Kidney glomerular epithelial cell (primary cell): ENCODE measurements around the gene CYSTM1.
A peak's percentile ranks its signal among the peaks of the same experiment; 100 is the strongest.

Experiments
- DNase-seq: peaks from one replicate; lab custom pipeline; 2025; lab: John Stamatoyannopoulos, UW

CYSTM1 gene

DNA sequence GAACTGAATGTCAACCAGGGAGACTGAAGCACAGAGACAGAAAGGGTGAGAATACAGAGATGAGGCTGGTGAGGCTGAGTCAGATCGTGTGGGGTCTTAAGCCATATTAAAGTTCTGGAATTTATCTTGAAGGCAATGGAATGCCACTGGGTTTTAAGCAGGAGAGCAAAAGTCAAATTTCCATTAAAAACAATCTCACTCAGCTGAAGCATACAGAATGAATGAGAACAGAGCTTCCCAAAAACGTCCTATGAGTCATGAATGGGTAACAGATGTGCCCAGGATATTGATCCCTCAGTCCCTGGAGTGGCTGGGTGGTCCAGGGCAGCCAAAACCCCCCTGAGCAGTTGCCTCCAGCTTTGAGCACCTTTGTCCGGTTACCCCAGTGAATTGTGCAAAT, 83.0 kb downstream of the CYSTM1 start:
- DNase-seq, result no peak

DNA sequence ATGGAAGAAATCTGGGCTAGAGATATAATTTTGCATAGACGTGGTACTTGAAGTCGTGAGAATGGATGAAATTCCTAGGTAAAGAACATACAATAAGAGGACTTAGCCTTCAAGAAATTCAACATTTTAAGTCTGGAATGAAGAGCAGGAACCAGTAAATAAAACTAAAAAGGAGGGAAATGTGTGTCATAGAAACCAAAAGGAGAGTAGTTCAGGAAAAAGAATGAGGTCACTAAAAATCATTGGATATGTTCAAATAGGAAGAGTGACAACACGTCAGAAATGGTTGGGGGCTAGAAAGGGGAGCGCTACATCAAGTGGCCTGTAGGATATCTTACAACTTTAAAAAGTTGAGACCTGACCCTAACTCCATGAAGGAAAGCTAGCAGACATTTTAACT, 83.9 kb downstream of the CYSTM1 start:
- DNase-seq, result no peak

DNA sequence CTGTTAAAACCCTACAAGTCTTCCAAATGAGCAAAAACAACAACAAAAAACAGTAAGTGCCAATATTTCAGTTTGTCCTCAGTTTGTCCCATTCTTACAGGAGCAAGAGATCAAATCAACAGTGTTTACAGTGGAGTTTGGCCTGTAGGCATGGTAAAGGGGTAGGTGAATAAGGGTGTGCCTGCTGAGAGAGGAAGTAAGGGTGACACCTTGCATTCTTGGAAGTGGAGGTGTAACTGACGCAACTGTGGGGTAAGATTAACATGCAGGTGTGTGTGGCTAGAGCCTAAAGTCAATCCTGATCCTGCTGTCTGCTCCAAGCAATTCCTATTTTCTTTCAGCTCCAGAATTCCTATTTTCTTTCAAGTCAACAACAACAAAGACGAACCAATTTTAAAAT, 84.5 kb downstream of the CYSTM1 start:
- DNase-seq, result no peak

DNA sequence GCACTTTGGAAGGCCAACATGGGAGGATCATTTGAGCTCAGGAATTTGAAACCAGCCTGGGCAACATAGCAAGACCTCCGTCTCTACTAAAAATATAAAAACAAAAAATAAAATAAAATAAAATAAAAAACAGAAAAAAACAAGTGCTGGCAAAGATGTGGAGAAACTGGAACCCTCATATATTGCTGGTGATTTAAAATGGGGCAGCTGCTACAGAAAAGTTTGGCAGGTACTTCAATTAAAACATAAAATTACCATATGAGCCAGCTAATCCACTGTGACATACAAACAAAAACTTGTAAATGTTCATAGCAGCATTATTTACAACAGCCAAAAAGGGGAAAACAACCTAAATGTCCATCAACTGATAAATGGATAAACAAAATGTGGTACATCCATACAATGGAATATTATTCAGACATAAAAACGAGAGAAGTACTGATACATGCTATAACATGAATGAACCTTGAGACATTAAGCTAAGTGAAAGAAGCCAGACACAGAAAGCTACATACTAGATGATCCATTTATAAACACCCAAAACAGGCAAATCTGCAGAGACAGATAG, 85.2 kb downstream of the CYSTM1 start:
- no peak for DNase-seq

DNA sequence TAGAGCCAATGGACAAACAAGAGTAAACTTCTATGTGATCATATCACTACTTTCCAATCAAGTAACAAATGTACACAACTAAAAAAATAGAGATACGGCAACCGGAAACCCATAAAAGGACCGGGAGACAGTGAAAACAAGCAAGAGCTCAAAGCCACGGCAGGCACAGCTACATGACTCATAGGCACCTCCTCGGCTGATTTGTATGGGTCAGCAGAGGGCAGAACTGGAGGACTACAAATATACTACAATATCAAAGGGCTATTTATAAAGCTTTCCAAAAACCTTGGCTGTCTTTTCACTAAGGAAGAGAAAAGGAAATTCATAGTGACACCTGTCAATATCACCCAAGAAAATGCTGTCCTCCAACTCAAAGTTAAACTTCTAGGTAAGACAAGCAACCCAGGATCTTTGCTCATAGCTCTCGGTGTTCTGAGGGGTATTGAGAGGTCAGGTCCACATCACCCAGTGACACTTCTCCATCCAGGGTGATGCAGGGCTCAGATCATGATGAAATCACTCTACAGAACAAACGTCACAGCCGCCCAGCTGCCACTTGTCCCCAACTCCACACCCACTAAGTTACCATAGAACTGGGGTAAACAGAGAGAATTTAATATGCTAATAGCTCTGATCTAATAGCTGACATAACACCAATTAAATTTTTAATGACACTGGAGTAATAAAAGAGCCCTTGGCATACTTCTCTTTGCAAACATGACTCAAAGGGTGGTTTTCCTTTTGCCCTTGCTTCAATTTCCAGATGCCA, 86.6 kb downstream of the CYSTM1 start:
- peak; percentile 94 for DNase-seq

DNA sequence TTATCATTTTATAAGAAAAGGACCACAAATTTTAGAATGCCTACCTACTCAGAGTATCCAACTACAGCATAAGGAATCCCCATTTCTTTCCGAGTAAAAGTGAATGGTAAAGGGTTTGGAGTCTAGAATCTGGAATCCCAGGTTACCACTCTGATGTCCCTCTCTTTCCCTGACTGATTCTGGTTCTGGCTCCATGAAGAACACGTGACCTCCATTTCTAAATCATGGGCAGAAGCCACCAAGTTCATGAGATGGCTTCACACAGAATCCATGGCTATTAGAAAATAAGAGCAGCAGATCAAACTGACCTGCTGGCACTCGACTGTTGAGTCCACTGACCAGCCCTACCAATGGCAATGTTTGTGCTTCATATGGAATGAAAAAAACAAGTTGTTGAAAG, 87.2 kb downstream of the CYSTM1 start:
- DNase-seq, result no peak

DNA sequence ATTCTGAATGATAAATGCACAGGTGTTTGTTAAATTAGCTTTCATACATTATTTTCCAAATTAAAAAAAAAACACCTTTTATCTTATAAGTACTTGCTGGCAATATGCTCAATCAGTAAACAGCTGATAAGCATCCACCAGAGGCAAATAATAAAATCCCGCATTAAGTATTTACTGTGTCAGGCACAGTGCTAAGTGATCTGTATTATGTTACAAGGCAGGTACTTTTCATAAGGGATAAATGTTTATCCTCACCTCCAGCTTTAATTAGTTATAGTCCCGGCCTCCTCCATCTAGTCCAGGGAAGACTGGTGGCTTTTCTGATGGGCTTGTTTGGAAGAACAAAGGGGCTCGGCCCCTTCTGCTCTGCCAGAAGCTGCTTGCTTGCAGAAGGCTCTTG, 87.9 kb downstream of the CYSTM1 start:
- DNase-seq, result no peak

DNA sequence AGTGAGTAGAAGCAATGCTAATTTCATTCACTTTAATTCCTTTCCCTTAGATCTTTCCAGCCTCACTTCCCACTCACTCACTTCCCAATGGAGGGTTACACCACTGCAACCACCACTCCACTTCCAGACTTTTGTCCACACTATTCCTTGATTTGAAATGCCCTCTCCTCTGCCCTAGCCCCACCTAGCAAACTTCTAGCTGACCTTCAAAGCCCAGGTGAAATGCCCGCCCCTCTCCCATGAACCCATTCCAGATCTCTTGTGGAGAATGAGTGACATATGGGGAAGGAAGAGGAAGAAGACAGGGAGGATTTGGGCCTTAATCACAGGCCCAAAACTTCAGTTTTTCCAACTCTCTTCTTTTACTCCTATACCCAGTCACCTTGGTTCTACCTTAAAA, 90.9 kb downstream of the CYSTM1 start:
- DNase-seq, result no peak

DNA sequence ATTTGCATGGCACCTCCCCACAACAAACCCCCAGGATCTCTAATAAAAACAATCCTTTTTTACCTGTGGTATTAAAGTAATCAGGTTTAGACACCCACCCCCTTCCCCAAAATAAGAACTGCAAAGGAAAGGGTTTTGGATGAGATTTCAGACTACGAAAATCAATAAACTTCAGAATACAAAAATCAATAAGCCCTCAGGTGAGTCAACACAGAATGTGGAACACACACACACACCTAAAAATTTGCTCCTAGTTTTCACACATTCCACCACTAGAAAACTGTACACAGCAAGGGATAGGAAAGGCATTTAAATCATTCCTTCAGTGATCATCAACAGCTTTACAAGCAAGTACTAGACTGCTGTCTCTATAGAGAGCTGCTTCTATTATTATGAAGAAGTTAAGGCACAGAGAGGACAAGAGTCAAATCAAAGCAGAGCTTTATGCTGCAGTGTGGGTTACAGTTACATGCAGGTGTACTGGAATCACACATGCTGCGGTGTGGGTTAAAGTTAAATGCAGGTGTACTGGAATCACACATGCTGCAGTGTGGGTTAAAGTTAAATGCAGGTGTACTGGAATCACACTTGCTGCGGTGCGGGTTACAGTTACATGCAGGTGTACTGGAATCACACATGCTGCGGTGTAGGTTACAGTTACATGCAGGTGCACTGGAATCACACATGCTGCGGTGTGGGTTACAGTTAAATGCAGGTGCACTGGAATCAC, 91.6 kb downstream of the CYSTM1 start:
- DNase-seq, result no peak

DNA sequence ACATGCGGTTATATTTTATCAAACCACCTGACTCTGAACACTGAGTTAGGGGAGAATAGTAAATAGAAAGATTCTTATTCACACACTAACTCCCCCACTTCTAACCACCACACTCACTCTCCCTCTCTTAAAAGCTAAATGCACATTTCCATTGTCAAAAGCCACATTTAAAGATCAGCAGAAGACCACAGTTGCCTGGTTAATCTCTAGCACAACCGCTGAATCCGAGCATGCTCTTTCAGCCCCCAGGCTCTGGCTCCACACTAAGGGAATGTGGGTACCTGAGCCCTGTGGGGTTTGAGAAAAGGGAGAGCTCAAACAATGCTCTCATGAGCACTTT, 92.2 kb downstream of the CYSTM1 start:
- no peak for DNase-seq

DNA sequence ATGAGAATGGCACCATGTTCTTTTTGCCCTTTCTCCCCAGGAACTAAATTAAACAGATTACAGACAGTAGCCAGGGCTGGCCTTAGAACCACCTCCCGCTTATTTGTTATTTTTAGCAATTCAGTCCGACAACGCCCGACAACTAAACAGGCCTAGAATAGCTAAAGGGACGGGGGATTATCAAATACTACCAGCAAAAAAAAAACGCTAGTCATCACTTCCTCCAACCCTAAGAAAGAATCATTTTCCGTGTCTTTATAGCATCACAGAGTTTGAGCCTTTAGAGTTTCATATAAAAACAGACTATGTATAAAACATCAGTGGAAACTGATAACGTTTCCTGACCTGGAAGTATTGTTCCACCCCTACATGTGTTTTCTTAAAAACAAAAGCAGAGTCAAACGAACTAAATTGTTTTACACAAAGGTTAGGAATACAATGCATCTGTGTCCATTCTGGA, 92.6 kb downstream of the CYSTM1 start:
- no peak for DNase-seq

DNA sequence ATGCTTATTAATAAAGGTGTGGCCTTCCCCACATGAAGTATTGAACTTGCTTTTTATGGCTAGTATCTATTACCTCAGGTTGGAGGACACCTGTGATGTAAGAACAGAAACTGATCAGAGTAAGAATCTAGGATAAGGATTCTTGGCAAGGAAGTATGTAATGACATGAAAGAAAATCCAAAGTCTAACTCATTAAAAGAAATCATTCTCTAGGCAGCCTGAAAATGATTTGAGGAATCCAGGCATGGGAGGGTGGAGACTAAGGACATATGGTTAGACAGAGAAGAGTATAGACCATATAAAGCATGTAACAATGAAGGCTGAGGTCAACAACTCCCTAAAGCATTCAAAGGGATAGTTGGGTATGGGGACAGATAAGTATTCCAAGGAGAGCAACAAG, 95.0 kb downstream of the CYSTM1 start:
- DNase-seq, result no peak

DNA sequence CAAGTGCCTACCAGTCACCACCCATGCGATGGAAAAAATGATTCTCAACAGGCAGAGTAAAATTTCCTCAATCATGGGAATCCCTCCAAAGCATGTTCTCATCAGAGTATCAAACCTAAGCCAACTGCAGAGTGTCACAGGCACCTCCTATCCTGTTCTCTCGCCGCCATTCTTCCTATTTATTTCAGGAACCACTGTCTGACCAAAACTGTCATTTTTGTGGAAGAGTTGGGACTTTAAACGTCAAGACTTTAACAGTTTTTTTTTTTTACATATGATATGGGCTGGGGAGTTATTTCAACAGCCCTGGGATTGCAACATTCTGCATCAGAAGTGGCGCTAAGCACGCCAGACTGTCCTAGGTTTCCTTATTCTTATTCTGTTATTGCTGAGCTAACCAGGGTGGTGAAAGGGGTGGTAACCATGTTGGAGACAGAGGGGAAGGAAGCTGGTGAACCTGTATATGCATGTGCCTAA, 98.5 kb downstream of the CYSTM1 start:
- no peak for DNase-seq

DNA sequence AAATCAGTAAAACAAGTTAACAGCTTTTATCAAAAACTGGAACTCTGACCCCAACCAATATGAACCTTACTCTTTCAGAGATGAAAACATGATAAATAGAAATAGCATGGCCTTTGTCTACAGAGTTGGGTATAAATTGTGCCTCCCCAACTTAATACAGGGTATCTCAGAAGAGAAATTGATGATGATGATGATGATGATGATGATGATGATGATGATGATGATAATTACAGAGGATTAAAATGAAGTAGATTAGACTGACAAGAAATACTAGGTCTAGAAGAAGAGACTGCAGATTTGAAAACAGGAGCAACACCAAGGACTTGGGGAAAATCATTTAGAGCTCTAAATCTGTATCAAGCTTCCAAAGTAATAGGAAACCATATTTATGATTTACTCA, 100.8 kb downstream of the CYSTM1 start:
- no peak for DNase-seq

DNA sequence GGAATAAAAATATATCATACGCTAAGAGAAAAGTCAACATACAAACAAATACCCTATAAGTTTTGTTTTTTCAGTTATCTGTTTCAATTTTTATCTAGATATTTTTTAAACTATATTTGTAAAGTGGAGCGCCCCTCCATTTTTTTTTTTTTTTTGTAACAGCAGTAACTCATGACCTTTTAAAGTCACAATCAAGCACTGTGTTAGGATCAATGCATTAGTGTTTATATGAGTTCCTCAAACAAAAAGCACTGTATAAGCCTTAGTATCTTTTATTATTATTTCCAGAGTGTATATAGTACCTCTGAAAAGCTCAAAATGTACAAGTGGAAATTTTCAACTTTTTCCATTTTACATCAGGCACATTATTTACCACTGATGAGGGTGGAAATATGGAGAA, 107.3 kb downstream of the CYSTM1 start:
- DNase-seq, result no peak

DNA sequence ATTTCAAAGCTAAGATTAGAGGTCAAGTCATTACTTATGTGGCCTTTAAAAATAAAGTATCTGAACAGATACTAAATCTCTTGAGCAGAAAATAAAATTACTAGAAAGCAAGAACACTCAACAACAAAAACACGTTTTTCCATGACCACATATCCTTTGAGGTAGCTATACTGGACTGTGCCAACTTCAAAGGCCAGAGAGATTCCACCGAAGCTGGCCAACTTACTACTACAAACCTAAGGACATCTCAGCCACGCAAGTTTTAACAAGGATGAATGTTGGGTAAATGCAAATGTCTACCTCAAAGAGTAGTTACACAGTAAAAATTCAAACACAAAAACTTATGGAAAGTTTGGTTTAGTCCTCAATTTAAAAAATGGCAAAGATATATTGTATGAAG, 109.0 kb downstream of the CYSTM1 start:
- no peak for DNase-seq

DNA sequence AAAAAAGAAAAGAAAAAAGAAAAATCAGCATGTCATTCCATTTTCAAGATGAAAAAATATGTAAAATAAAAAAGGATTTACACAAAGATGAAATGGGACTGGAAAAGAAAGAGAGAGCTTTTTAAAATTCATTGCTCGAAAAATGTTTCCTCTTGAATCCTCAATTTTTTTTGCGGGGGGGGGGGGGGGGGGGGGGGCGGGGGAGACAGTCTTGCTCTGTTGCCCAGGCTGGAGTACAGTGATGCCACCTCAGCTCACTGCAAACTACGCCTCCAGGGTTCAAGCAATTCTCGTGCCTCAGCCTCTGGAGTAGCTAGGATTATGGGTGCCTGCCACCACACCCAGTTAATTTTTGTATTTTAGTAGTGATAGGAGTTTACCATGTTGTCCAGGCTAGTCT, 111.4 kb downstream of the CYSTM1 start:
- DNase-seq, result no peak

DNA sequence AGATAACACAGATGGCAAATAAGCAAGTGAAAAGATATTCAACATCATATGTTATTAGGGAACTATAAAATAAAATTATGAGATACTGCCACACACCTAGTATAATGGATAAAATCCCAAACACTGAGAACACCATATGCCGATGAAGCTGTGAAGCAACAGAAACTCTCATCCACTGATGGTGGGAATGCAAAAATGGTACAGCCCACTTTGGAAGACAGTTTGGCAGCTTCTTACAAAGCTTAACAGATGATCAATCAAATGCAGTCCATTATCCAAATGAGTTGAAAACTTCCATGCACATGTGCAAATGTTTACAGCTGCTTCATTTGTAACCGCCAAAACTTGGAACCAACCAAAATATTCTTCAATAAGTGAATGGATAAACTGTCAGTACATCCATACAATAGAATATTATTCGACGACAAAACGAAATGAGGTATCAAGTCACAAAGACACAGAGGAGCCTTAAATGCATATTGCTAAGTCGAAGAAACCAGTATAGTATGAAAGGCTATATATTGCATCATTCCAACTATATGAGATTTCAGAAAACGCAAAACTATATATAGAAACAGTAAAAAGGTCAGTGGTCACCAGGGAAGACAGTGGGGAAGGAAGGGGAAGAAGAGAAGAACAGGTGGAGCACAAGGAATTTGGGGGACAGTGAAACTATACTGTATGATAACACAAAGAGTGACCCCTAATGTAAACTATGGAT, 113.0 kb downstream of the CYSTM1 start:
- no peak for DNase-seq

DNA sequence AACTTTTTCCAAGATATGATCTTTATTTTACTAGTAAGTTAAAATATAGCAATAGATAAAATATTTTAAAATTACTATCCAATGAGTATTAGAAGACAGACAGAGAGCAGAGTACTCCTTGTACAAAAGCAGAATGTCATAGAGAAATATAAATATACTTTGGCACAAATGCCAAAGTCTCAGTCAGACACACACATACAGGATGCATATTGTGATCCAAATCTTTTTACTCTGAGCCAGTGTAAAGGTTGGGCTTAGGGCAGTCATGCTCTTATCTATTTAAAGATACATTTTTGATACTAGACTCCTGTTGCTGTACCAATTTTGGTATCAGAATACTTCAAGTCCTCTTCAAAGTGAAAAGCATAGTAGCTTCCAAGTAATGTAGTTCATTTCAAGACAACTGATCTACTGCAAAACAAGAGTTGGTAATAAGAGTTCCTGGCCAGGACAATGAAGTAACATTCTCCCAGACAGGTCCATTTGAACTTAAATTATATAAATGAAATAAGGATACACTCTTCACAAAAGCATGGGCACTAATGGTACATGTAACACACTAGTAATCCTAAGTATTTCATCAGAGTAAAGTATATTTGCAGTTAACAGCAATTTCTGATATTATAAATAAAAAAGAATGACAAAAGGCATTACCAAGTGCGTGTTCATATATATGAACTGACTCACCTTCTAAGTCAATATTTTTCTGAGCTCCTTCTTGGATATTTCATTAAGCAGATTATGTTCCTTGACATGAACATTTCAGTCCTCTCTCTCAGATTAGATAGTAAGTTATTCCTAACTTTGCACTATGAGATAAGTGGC, 117.4 kb downstream of the CYSTM1 start:
- peak; percentile 54 for DNase-seq
